GM18858 (cell line): ENCODE results near the gene GEMIN4.
"Not testable (repeated sequence)": the region's sequence is repeated elsewhere in the genome, so short reads cannot be mapped to it uniquely, and the experiment has no call there.

Source experiments
- ATAC-seq: cut with Tn5 transposase; IDR thresholded peaks from one replicate; pipeline ENCODE4 v1.9.1; 2021; ENCODE audit not compliant: unreplicated experiment

Gene GEMIN4

DNA sequence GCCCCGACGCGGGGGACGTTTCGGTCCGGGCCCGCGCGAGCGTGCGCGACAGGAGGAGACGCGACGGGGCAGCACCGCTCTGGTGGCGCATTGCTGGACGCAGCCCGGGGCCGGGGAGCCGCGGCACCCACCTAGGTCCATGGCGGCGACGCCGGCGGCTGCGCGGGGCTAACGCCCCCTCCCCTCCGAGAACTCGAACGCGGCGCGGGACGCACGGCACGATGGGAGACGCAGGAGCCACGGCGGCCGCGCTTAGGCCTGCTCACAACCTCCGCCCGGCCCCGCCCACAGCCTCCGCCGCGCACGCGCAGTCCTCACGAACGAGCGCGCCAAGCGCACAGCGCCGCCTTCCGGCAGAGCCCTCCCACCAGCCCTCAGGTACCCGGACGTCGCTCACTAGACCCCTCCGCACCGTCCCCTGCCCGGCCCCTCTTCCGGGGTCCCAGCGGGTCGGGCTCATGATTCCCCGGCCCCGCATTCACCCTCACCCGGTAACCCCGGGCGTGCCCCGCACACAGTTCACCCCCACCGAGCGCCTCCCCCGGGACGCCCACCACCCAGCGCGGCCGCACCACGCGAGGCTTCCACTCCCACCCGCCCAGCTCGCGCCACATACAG lies at the start of gene GEMIN4:
Gene GEMIN4, minus strand, starts transcription at position 263 of the 618 bp plus-strand sequence. Its CDS starts 122 bp downstream, at position 141.
- ATAC-seq: peak; percentile 56

DNA sequence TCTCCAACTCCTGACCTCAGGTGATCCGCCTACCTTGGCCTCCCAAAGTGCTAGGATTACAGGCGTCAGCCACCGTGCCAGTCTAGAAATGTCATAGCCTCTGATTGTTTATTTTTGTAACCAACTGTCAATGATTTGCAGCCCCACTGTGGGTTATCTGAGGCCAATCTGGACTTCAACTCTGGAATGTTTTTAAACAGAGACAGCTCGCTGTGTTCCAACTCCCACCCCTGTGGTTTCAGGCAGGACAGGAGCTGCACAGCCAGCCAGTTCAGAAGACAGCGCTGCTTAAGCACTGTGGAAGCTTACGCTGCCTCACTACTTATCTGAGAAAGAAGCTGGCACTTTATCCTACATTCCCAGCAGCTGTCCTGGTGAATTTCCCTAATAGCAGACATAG lies 49.6 kb upstream of the GEMIN4 start:
- no peak for ATAC-seq

DNA sequence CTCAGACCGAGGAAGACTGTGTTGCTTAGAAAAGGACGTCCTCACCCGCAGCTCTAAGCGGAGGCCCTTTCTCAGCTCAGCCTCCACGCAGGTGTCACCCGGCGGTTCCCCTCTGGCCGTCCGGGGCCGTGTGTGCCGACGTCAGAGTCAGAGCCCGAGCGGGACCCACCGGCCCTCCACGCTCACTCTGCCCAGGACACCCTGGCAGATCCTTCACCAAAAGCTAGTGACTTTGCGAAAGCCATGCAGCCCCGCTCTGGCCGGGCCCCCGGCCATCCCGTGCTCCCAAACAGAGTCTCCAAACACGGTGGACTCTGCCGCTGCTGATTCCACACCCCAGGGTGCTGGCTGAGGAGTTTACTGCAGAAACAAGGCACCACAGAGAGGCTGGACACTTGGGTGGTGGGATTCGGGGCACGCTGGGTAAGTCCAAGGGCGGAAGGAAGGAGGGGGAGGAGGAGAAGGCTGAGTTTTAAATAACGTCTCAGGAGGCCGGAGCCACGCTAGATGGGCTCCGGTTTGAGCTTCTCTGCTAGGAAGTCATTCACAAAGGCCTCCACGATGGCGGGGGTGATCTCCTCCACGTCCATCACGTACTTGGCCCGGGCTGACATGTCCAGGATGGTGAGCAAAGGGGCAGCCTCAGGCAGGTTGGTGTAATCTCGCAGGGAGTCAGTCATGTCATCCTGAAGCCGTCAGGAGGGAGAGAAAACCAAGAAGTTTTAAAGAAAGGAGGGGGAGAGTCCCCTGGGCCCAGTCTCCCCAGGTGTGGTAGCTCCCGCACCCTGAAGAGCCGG lies 48.6 kb upstream of the GEMIN4 start:
- ATAC-seq: no peak

DNA sequence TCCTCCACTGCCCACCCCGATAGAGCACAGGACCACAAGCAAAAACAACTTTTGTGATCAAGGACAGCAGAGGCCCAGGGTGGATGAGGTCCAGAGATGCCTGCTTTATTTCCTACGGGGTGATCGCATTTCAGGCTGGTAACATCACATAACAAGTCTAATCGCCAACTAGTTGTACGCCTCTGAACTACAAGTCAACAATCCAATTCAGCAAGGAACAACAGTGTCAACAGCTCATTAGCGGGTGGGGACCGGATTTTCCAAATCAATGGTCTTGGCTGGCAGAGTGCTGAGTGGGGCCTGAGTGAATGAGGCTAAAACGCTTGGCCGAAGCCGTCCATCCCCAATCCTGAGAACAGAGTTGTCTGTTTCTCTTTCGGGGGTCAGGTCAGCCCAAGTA lies 47.2 kb upstream of the GEMIN4 start:
- no peak for ATAC-seq

DNA sequence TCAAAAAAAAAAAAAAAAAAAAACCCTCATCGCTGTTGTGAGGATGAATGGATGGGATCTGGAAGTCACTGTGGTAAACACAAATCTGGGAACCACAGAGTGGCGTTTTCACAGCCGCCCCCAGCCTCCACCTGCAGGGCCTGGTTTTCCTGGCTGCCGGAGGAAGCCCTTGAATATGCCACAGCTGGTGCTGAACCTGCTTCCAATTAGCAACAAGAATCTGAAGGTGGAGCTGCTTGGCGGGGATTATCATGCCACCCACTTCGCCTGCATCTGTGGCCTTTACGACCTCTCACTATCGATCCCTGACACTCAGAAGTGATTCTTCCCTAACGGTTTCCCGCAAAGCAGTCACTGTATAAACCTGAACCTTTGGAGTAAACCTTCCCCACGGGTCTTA lies 46.2 kb upstream of the GEMIN4 start:
- no peak for ATAC-seq

DNA sequence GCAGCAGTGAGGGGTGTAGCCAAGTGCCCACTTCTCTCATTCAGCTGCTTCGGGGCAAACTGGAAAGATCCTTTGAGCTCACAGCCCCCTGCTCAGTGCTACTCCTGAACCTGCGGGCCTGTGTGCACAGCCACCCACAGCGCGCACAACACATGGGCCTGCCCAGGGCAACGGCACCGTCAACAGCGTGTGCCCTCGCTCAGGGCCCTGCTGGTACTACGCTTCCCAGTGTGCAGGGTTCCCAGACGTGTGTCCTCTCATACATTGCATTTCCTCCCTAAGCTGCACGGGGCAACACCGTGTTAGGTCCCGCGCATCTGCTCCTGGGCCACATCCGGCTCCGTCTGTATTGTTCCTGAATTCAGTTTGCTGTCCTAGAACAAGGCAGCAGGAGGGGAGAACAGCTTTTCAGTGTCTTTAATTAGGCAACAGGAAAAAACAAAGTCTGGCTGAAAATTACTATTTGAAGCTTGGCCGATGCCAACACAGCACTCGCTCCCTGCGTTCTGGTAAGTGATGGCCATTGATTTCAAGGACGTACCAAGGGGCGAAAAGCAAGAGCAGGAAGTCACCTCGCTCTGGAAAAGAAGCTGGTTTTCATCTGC lies 45.3 kb upstream of the GEMIN4 start:
- ATAC-seq: no peak

DNA sequence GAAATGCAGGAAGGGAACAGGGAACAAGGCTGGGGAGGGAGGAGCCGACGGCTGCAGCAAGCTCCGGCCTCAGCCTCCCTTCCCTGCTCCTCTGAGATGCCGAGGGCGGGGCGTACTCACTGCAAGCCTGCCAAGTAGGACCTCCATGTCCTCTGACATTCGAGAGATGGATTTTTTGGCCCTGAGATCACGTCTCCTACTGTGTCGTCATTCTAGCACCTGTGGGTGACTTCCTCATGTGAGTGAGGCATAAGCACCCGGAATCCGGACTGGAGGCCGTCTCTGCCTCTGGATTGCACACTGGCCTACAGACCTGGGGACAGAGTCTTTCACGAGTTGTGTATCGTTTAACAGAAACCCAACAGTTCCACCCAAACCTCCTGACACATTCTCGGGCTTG lies 44.5 kb upstream of the GEMIN4 start:
- ATAC-seq: no peak

DNA sequence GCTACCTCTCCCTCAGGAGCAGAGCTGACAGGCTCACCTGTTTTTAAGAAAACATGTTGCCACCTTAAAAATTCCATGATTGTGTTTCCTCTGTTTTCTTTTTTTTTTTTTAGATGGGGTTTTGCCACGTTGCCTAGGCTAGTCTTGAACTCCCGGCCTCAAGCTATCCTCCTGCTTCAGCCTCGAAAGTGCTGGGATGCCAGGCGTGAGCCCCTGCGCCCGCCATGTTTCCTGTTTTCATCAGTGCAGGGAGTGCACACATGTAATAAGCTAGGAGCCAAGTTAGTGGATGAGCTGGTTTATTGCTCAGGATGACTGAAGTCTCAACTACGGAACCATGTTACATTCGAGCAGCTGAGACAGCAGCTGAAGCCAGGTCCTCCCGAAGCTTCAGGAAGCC lies 43.7 kb upstream of the GEMIN4 start:
- ATAC-seq: no peak

DNA sequence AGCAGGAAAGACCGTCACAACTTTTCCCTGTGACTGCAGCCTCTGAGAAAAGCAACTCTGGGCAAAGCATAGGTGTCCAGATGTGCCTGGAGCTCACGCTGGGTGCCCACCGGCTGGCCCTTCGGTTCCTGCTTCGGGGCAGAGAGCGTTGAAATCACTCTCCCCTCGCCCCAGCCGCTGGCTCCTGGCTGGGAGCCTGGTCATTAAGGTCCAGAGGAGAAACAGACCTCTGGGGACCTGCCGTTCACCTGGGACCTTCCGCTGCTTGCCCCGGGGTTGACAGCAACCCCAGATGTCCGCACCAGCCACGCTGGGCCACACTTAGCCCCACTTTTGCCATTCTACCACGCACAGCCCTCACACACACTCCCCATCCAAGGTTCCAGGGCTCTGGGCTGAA lies 43.2 kb upstream of the GEMIN4 start:
- ATAC-seq: no peak

DNA sequence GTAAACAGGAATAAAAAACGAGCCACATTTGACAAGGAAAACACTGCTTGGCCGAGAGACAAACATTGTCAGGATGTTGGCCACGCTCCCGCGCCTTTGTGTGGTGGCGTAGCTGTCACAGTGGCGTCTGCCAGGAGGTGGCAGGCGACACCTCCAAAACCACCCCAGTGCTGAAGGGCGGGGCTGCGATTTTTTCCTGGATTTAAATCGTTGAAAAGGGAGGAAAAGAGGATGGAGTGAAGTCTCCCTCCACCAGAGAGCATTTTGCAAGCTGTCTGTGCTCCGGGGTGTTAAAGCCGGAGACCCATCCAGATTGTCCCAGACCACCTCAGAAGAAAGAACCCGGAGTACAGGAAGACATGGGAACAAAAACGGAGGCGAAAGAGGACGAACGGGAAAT lies 42.8 kb upstream of the GEMIN4 start:
- no peak for ATAC-seq

DNA sequence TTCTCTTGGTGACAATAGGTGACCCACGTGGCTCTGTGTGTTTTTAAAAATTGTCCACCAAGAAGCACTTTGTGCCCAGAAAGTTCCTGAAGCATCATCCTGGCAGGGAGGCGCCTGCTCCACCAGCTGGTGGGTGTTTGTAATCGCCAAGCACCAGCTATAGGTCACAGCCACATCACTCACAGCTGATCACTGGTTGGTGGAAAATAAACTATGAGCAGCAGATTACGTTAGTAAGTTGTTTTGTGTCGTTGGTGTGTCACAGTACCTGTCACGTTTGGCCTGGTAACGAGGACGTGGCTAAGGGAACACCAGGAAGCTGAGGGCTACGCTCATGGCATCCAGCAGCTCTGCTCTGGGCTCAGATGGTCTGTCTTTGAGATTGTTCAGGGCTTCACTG lies 40.2 kb upstream of the GEMIN4 start:
- ATAC-seq: no peak

DNA sequence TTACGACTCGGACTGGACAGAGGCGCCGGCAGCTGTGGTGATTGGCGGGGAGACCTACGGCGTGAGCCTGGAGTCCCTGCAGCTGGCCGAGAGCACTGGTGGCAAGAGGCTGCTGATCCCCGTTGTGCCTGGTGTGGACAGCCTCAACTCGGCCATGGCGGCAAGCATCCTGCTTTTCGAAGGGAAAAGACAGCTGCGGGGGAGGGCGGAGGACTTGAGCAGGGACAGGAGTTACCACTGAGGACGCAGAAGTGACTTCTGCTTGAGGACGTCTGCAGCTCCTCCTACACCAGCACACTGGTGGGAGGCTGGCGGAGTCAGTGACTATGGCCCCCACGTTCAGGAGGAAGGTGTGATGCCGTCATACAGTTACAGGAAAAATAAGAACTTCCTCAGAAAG lies 39.8 kb upstream of the GEMIN4 start:
- ATAC-seq: no peak

DNA sequence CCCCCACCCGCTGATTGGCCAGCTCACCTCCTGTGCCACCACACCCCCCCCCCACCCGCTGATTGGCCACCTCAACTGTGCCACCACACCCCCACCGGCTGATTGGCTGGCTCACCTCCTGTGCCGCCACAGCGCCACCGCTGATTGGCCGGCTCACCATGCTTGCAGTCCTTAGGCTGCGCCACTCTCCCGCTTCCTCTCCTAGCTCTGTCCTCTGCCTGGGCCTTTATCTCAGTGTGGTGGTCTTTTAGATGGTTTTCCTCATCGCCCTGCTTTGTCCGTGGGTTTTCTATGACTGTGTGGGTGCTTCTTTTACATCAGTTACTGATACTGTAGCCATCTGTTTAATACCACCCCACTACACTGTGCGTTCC lies 38.8 kb upstream of the GEMIN4 start:
- ATAC-seq: not testable (repeated sequence)

DNA sequence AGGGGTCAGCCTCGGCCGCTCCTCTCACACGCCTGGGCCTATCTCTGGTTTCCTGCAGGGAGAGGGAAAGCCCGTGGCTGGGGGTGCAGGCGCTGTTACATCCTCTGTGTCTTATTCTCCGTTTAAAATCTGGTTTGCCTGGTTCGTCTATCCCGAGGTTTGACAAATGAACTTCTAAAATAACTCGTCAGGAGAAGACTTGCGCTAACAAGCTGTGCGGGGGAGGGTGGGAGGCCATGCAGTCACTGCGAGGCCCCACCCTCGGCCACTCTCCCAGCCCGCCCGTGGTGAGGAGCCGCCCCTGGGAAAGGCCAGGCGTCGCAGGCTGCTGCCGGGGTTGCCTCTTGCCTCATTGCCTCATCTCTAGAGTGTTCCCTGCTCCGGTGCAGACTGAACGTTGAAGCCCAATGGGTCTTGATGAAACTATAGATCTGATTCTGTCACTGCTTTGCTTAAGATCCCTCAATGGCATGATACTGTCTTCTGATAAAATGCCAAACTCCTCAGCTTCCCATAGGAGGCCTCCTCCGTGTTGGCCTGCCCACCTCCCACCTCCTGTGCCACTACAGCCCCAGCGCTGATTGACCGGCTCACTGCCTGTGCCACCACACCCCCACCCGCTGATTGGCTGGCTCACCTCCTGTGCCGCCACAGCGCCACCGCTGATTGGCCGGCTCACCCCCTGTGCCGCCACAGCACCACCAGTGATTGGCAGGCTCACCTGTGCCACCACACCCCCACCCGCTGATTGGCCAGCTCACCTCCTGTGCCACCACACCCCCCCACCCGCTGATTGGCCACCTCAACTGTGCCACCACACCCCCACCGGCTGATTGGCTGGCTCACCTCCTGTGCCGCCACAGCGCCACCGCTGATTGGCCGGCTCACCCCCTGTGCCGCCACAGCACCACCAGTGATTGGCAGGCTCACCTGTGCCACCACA lies 38.1 kb upstream of the GEMIN4 start:
- not testable (repeated sequence) for ATAC-seq

DNA sequence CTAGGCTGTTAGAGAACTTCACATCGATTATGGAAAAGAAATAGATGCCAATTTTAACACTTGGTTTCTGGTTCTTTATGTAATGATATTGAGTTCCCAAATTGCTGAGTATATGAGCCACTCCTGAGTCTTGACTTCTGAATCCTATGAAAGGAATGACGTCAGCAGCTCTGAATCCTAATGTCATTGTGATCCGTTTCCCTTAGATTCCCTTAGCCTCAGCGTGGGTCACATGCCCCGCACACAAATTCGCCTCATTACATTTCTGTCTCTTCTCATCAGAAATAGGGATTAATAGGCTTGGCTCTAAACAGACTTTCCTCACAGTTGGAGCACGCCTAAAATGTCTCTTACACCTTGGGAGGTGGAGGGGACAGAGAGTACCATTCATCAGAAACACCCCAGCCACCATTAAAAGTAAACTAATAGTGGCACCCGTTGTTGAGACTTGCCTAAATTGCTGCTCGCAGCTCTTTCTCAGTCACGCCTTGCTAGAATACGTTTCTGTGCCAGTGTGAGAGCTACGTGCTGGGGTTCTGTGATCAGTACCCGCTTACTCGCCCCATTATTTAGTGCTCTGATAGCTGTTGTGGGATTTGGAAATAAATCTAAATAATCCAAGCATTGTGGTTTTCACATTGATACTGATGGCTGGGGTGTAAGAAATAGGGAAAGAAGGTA lies 37.2 kb upstream of the GEMIN4 start:
- no peak for ATAC-seq

DNA sequence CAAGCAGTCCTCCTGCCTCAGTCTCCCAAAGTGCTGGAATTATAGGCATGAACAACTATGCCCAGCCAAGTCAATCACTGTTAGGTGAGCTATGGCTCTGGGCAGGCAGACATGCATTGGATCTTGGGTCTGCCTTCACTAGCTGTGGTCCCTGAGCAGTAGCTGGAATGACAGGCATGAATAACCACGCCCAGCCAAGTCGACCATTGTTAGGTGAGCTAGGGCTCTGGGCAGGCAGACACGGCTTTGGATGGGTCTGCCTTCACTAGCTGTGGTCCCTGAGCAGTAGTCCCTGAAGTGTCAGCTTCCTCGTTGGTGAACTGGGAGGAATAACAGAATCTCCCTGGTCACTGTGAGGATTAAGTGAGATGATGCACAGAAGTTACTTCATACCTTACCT lies 36.5 kb upstream of the GEMIN4 start:
- no peak for ATAC-seq

DNA sequence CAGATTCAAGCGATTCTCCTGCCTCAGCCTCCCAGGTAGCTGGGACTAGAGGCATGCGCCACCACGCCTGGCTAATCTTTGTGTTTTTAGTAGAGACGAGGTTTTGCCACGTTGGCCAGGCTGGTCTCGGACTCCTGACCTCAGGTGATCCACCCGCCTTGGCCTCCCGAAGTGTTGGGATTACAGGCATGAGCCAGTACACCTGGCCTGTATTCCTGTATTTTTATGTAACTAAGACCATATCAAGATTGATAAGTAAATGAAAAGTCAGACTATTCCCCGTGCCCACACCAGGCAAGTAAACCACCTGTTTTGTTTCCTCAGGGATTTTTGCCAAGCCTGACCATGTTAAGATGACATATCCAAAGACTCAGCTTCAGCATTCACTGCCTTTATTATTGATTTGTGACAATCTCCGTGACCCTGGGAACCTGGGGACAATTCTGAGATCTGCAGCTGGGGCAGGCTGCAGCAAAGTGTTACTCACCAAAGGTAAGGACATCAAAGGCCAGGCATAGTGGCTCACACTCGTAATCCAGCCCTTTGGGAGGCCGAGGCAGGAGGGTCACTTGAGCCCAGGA lies 35.7 kb upstream of the GEMIN4 start:
- no peak for ATAC-seq

DNA sequence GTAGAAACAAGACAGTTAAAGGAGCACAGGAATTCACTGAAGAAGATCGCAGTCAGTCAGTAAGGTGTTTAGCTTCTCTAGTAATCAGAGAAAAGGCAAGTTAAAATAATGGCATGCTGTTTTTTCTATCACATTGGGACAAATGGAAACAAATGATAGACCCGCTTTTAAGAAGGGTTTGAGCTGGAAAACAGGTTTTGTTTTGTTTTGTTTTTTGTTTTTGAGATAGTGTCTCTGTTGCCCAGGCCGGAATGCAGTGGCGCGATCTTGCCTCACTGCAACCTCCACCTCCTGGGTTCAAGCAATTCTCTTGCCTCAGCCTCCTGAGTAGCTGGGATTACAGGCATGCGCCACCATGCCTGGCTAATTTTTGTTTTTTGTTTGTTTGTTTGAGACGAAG lies 33.8 kb upstream of the GEMIN4 start:
- ATAC-seq: not testable (repeated sequence)

DNA sequence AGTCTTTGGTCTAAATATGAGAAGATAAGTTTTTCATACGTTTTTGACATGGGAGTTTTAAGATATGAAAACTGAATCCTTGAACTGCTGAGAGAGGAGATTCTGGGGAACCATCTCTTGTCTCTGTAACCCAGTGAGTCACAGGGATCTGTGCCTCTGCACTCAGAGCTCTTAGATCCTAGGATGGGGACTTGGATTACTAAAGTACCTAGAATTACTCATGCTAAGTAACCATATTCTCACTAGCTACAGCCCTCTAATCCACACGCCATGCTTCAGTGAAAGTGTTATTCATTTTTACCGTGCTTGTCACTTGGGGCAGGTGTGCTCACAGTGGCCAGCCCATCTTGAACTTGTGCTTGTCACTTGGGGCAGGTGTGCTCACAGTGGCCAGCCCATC lies 32.1 kb upstream of the GEMIN4 start:
- ATAC-seq: no peak
